Activated CD4-positive, alpha-beta T cell treated with anti-CD3 and anti-CD28 coated beads for 36 hours (primary cell): ENCODE results near the gene ILK. TPM values are rescaled to one million over a fixed set of nuclear protein-coding genes. Genes with fewer than 3 reads are reported as not detected.

Source experiments
- ATAC-seq: fragments of 200-7000 bp; cut with Tn5 transposase; one replicate; pipeline ENCODE4 v1.10.0; 2021; ENCODE audit warnings: mild to moderate bottlenecking, moderate library complexity
- CTCF ChIA-PET: fragments of 350-600 bp; sonication (Branson Sonifier 250); formaldehyde crosslinking; loops from one replicate; lab custom pipeline; 2021; ENCODE audit warnings: antibody characterized with exemption; lab: Charles Lee
- POLR2A ChIA-PET: fragments of 350-600 bp; sonication (Branson Sonifier 250); formaldehyde crosslinking; loops from one replicate; lab custom pipeline; 2021; ENCODE audit warnings: antibody characterized with exemption, inconsistent platforms; lab: Charles Lee
- DNase-seq: peaks from one replicate; pipeline ENCODE4 v3.0.0-alpha.2; 2020
- H3K27ac Mint-ChIP-seq: one replicate; pipeline ENCODE4 v1.8.0; 2021; ENCODE audit warnings: mixed read lengths
- H3K27me3 Mint-ChIP-seq: one replicate; pipeline ENCODE4 v1.8.0; 2021; ENCODE audit warnings: mixed read lengths
- H3K36me3 Mint-ChIP-seq: one replicate; pipeline ENCODE4 v1.8.0; 2021; ENCODE audit warnings: low read depth, mixed read lengths
- H3K4me1 Mint-ChIP-seq: one replicate; pipeline ENCODE4 v1.8.0; 2021; ENCODE audit warnings: mixed read lengths
- H3K4me3 Mint-ChIP-seq: one replicate; pipeline ENCODE4 v1.8.0; 2021; ENCODE audit warnings: mild to moderate bottlenecking, moderate library complexity, mixed read lengths
- H3K9me3 Mint-ChIP-seq: one replicate; pipeline ENCODE4 v1.8.0; 2021; ENCODE audit warnings: low read depth, mixed read lengths
- intact Hi-C, 2 experiments: fragments of 100-400 bp; cut with DNase I in 1 of 2; cut with micrococcal nuclease in 1 of 2; formaldehyde crosslinking; loops; one replicate each; pipeline versions ENCODE4 v1.14.2 to v1.15.1; 2022 to 2024; cut with DNase I, micrococcal nuclease
- total RNA-seq, 2 experiments: library from RNA; stranded (reverse); gene quantifications; one replicate each; pipeline ENCODE4 v1.2.3, GENCODE V29; 2021

ILK gene
- total RNA-seq, 2 experiments from 2014 or later = 85.6 to 89.0 TPM

DNA sequence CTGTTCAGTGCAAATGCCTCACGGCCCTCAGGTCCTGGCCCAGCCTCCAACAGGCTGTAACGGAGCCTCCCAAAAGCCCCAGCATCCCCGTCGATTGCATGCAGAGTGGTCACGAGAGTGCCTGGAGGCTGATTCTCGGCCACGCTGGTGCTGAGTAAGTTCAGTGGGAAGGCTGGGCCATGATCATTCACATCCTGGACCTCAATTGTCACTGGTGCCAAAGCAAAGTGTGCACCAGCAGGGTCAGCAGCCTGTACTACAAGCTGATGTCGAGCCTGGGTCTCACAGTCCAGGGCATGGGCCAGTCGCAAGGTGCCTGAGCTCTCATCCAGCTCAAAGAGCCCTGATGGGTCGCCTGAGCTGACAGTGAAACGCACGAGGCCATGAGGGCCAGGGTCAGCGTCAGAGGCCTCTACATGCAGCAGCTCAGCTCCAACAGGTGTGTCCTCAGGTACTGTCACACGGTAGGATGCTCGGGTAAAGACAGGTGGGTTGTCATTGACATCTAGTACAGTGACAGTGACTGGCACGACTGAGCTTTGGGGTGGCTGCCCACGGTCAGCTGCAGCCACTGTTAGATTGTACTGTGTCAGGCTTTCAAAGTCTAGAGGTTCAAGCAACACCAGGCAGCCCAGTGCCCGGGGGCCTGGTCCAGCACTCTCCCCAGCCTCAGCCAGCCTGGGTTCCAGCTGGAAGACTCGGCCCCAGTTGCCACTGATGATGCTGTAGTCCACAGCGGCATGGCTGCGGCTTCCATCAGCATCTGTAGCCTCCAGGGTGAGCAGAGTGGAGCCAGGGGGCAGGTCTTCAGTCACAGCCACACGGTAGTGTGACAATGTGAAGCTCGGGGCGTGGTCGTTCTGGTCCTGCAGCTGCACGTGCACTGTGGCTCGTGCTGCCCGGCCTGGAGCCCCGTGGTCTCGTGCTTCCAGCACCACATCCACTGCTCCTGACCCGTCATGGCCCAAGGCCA lies 20.1 kb downstream of the ILK start:
- intact Hi-C loops = no loop called here
- no peak for ATAC-seq
- ChIA-PET CTCF (interaction anchor here (0.9 to 1.0 kb wide), 2 partner anchors 60 to 244 kb away, joined by 3 to 5 read pairs; partner anchors contain the start of gene MRPL17), POLR2A (no interaction called here)
- H3K4me3 Mint-ChIP-seq = no peak overlapping the region
- H3K27ac Mint-ChIP-seq = no peak overlapping the region
- H3K27me3 Mint-ChIP-seq = no peaks in the 10 kb centered on the region
- no peaks in the 10 kb centered on the region for H3K9me3 Mint-ChIP-seq
- peaks cover 8% of the 10 kb centered on the region for H3K4me1 Mint-ChIP-seq
- no peaks in the 10 kb centered on the region for H3K36me3 Mint-ChIP-seq
- no peak for DNase-seq

DNA sequence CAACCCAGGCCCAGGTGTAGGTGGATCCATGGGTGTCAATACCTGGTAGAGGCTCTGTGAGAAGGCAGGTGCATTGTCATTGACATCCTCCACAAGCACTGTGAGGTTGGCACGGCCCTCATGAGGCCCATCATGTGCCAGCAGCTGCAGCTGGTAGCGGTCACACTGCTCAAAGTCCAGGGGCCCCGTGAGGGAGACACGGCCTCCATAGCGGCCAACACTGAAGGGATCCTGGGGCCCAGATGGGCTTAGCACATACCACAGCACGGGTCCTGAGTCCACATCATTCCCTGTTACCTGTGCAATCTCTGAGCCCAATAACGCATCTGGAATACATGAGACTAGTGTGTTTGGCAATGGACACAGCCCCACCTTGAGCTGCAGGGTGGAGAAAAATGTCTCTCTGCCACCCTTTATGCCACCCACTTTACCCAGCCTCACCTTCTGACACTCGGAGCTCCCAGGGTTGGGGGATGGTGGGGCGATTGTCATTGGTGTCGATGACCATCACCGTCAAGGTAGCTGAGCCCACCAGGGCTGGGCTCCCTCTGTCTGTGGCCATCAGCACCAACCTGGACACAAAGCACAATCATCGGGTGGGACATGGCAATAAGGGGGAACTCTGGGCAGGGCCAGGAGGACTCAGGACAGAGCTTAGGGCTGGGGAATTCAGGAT lies 21.7 kb downstream of the ILK start:
- no peaks in the 10 kb centered on the region for H3K36me3 Mint-ChIP-seq
- intact Hi-C loops = no loop called here
- H3K4me1 Mint-ChIP-seq = peaks cover 8% of the 10 kb centered on the region

DNA sequence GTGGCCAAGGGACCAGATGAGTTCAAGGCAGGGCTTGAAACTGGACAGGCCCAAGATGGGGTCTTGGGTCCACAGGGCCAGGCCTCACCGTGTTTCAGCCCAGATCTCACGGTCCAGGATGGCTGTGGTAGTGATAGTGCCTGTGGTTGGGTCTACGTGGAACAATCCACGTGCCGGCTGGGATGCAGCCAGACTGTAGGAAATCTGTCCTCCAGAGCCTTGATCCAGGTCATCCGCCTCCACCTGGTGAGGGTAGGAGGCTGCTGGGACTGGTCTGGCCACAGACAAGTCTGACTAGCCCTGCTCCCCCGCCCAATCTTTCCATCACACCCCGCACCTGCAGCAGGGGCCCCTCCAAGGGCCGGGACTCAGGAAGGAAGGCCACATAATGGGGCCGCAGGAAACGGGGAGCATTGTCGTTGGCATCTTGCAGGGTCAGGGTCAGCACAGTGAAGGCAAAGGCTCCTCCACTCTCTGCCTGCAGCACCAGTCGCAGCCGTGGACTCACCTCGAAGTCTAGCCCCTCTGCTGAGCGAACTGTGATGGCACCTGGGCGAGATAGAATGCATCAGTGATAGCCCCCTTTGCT lies 22.4 kb downstream of the ILK start:
- CTCF ChIA-PET = no interaction called here
- peaks cover 8% of the 10 kb centered on the region for H3K4me1 Mint-ChIP-seq
- H3K27ac Mint-ChIP-seq = no peak overlapping the region
- H3K27me3 Mint-ChIP-seq = no peaks in the 10 kb centered on the region
- intact Hi-C loops = no loop called here
- no peak for ATAC-seq
- H3K36me3 Mint-ChIP-seq = no peaks in the 10 kb centered on the region
- H3K4me3 Mint-ChIP-seq = no peak overlapping the region
- DNase-seq = no peak
- POLR2A ChIA-PET = no interaction called here
- no peaks in the 10 kb centered on the region for H3K9me3 Mint-ChIP-seq

More for the DNA sequence above, 21.7 kb downstream of the ILK start:
- CTCF ChIA-PET = no interaction called here
- no peak for ATAC-seq
- DNase-seq = no peak
- Mint-ChIP-seq H3K27ac (no peak overlapping the region), H3K9me3 (no peaks in the 10 kb centered on the region), H3K27me3 (no peaks in the 10 kb centered on the region), H3K4me3 (no peak overlapping the region)
- POLR2A ChIA-PET = no interaction called here

DNA sequence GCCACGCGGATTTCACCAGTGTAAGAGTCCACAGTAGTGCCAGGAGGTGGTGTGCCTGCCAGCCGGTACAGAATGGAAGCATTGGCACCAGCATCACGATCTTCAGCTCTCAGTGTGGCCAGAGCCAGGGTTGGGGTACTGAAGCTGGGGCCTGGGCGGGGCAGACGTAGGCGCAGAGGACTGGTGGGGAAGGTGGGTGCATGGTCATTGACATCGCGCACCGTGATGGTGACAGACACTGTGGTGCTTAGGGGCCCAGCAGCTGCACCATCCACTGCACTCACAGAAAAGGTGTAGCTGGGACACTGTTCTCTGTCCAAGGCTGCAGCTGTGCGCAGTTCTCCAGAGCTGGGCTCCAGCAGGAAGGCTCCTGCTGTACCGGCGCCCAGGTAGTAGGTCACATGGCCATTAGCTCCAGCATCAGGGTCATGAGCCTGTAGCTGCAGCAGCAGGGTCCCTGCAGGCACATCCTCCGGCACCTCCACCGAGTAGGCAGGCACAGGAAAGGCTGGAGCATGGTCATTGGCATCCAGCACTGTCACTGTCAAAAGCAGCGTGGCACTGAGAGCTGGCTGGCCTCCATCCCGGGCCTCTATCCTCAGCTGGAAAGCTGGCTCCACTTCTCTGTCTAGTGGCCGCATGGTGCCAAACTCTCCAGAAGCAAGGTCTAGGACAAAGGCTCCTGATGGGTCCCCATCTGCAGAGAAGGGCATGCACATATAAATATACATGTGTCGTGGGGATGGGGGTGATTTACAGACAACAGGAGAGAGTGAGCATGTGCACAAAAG lies 23.6 kb downstream of the ILK start:
- Mint-ChIP-seq H3K4me3 (no peak overlapping the region), H3K9me3 (no peaks in the 10 kb centered on the region), H3K4me1 (peaks cover 8% of the 10 kb centered on the region), H3K27me3 (no peaks in the 10 kb centered on the region), H3K27ac (peak overlapping the region; percentile 63), H3K36me3 (no peaks in the 10 kb centered on the region)
- ATAC-seq (no peak), DNase-seq (no peak)
- intact Hi-C loops = no loop called here
- ChIA-PET POLR2A (interaction anchor here (0.6 kb wide), 1 partner anchor 38 kb away, joined by 3 read pairs; no protein-coding TSS in a partner anchor), CTCF (interaction anchor here (0.7 to 0.9 kb wide), 3 partner anchors 20 to 248 kb away, joined by 3 read pairs; no protein-coding TSS in a partner anchor)

DNA sequence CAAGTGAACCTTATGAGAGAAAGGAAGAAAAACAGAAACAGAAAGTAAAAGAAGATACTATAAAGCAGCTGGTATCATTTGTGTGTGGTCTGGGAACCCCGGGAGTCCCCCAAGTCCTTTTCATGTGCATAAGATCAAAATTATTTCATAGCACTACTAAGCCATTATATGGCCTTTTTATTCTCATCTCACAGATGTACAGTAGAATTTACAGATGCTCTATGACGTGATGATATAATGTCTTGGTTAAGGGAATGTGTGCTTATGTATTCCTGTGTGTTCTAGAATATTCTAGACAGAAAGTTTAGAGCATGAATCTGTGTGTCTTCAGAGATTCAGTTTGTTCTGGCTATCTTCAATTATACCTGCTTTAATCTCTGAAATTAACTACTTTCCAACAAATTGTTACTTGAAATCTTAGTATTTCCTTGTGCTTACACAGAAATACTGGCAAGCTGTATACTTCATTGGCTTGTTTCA lies 24.2 kb downstream of the ILK start:
- Mint-ChIP-seq H3K27me3 (no peaks in the 10 kb centered on the region), H3K36me3 (no peaks in the 10 kb centered on the region), H3K9me3 (no peaks in the 10 kb centered on the region), H3K27ac (peak overlapping the region; percentile 63), H3K4me1 (peaks cover 8% of the 10 kb centered on the region), H3K4me3 (no peak overlapping the region)
- POLR2A ChIA-PET = no interaction called here
- intact Hi-C loops = no loop called here
- DNase-seq (peak; percentile 26), ATAC-seq (peak; percentile 84)
- CTCF ChIA-PET = interaction anchor here (0.8 to 1.2 kb wide), 3 partner anchors 20 to 248 kb away, joined by 3 read pairs; no protein-coding TSS in a partner anchor

DNA sequence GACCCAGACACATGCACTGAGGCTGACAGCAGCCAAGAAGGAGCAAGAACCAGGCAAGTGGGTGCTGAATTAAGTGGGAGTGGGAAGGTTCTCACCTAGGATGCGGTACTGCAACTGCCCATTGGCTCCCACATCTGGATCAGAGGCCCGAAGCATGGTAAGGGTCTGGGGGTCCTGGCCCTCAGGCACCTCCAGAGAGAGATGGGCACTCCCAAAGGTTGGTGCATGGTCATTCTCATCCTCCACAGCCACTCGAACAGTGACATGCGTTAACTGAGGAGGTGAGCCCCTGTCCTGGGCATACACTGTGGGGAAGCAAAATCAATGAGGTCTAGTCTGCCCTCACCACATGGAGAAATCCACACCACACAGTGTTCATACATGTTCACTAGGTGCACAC lies 25.0 kb downstream of the ILK start:
- no peaks in the 10 kb centered on the region for H3K9me3 Mint-ChIP-seq
- no peaks in the 10 kb centered on the region for H3K36me3 Mint-ChIP-seq
- ATAC-seq (no peak), DNase-seq (no peak)
- no peak overlapping the region for H3K4me3 Mint-ChIP-seq
- CTCF ChIA-PET = interaction anchor here (1.2 kb wide), 1 partner anchor 143 kb away, joined by 3 read pairs; no protein-coding TSS in a partner anchor
- H3K27me3 Mint-ChIP-seq = no peaks in the 10 kb centered on the region
- POLR2A ChIA-PET = no interaction called here
- intact Hi-C loops = no loop called here
- H3K27ac Mint-ChIP-seq = no peak overlapping the region
- peaks cover 8% of the 10 kb centered on the region for H3K4me1 Mint-ChIP-seq

DNA sequence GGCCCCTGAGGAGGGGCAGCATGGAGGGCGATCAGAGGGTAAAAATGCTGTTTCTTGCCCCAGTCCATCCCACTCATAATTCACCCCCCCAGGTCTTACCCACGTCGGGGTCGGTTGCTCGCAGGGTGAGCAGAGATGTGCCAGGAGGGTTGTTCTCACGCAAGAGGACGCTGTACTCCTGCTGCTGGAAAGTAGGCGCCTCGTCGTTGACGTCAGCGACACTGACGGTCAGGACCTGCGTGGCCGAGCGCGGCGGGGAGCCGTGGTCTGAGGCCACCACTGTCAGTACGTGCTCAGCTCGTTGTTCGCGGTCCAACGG lies 26.0 kb downstream of the ILK start:
- ChIA-PET POLR2A (no interaction called here), CTCF (no interaction called here)
- Mint-ChIP-seq H3K4me3 (no peak overlapping the region), H3K36me3 (no peaks in the 10 kb centered on the region), H3K4me1 (peaks cover 8% of the 10 kb centered on the region), H3K27me3 (no peaks in the 10 kb centered on the region), H3K9me3 (no peaks in the 10 kb centered on the region), H3K27ac (no peak overlapping the region)
- ATAC-seq = no peak
- DNase-seq = no peak
- intact Hi-C loops = no loop called here

DNA sequence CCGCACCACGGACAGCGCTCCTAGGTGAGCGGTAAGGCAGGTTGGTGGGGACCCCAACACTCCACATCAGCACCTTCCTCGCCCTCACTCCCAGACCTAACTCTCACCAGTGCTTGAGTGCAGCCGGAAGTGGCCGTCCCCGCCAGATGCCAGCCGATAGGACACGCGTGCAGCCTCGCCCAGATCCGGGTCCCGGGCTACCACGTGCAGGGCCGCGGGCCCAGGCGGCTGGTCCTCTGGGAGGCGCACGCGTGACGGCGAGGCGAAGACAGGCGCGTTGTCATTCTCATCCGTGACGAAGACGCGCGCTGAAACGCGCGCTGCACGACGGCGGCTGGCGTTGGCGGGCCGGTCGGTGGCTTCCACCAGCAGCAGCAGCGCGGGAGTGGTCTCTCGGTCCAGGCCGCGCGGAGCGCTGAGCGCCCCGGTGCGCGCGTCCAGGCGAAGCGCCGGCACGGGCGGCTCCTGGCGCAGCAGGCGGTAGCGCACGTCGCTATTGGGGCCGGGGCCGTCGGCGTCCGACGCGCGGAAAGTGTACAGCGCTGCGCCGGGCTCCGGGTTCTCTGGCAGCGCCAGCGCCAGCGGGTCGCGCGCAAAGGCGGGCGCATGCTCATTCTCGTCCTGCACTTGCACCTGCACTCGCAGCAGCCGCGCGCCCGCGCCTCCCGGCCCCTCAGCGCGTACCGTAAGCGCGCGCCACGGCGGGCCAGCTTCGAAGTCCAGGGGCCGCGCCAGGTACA lies 26.5 kb downstream of the ILK start:
- no peak for DNase-seq

DNA sequence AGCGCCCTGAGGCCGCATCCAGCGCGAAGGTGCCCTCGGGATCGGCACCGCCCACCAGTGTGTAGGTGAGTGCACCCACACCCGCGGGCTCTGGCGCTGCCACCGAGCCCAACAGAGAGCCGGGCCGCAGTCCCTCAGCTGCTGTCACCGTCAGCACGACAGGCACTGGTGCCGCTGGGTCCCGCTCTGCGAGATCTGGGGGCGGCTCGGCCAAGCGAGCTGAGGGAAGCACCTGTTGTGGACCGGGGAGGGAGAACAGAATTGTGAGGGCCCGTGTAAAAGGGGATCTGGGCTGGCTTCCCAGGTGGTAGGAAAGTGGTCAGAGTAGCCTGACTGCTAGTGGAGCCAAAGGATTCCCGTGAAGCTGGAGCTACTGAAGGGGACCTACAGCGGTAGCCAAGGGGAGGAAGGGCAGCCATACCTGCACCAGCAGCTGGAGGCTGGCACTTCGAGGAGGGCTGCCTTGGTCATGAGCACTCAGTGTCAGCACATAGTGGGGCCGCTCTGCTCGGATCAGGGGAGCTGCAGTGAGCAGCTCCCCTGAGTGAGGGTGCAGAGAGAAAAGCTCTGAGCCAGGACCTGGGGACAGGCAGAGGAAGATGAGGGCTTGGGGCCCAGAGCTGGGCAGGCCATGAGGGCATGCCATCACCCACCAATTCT lies 27.2 kb downstream of the ILK start:
- DNase-seq (no peak), ATAC-seq (no peak)
- H3K27me3 Mint-ChIP-seq = no peaks in the 10 kb centered on the region
- H3K4me3 Mint-ChIP-seq = no peak overlapping the region
- no peaks in the 10 kb centered on the region for H3K9me3 Mint-ChIP-seq
- ChIA-PET CTCF (interaction anchor here (0.7 to 1.0 kb wide), 3 partner anchors 20 to 61 kb away, joined by 3 read pairs; no protein-coding TSS in a partner anchor), POLR2A (no interaction called here)
- H3K36me3 Mint-ChIP-seq = no peaks in the 10 kb centered on the region
- intact Hi-C loops = no loop called here
- peaks cover 8% of the 10 kb centered on the region for H3K4me1 Mint-ChIP-seq
- no peak overlapping the region for H3K27ac Mint-ChIP-seq

More for the DNA sequence above, 26.5 kb downstream of the ILK start:
- POLR2A ChIA-PET = no interaction called here
- no peak for ATAC-seq
- Mint-ChIP-seq H3K36me3 (no peaks in the 10 kb centered on the region), H3K27ac (no peak overlapping the region), H3K4me1 (peaks cover 8% of the 10 kb centered on the region), H3K9me3 (no peaks in the 10 kb centered on the region), H3K27me3 (no peaks in the 10 kb centered on the region), H3K4me3 (no peak overlapping the region)
- CTCF ChIA-PET = interaction anchor here (0.7 kb wide), 1 partner anchor 20 kb away, joined by 3 read pairs; no protein-coding TSS in a partner anchor
- intact Hi-C loops = no loop called here

DNA sequence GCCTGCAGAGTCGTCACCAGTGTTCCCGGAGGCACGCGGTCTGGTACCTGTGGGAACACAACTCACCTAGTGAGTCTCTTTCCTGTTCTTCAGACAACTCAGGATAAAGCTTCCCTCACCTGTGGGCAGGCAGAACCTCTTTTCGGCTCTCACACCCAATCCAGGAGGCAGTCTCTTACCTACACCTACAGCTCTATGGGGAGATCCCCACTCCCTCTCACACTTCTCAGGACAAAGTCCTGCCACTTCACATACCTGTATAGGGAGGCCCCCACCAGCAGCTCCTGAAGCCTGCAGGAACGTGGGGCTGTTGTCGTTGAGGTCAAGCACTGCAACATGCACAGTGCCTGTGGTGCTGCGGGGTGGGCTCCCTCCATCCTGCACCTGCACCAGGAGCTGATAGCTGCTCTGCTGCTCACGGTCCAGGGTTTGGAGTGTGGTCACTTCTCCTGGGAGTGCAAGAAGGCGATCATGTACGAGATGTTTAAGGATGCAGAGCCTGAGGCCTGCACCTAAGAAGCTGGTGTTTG lies 27.9 kb downstream of the ILK start:
- ChIA-PET CTCF (interaction anchor here (0.7 to 1.0 kb wide), 3 partner anchors 36 to 107 kb away, joined by 3 read pairs; no protein-coding TSS in a partner anchor), POLR2A (no interaction called here)
- no peak overlapping the region for H3K4me3 Mint-ChIP-seq
- no peaks in the 10 kb centered on the region for H3K9me3 Mint-ChIP-seq
- peaks cover 8% of the 10 kb centered on the region for H3K4me1 Mint-ChIP-seq
- no peak for DNase-seq
- H3K27me3 Mint-ChIP-seq = no peaks in the 10 kb centered on the region
- H3K36me3 Mint-ChIP-seq = no peaks in the 10 kb centered on the region
- intact Hi-C loops = no loop called here
- ATAC-seq = no peak
- no peak overlapping the region for H3K27ac Mint-ChIP-seq
